GM18526 (cell line): Measurements from ENCODE around the gene NTSR1.

Source experiments
- POLR2A ChIP-seq: IDR thresholded peaks from 3 replicates; pipeline ENCODE4 v1.6.1; 2011; ENCODE audit not compliant: insufficient read length; ENCODE audit errors: extremely low read depth

Gene NTSR1

GRCh38 chr20:62721511-62722370, 13.1 kb downstream of the NTSR1 start:
- TF ChIP-seq POLR2A, result no peak

- TF ChIP-seq POLR2A, result no peak
Observed at GRCh38 chr20:62722627-62723026, 14.0 kb downstream of the NTSR1 start.

GRCh38 chr20:62723351-62723750, 14.7 kb downstream of the NTSR1 start:
- no peak for TF ChIP-seq POLR2A

GRCh38 chr20:62723768-62724450, 15.3 kb downstream of the NTSR1 start:
- TF ChIP-seq POLR2A, result no peak

- TF ChIP-seq POLR2A, result no peak
Observed at GRCh38 chr20:62724692-62725595, 16.3 kb downstream of the NTSR1 start.

GRCh38 chr20:62725596-62726268, 17.1 kb downstream of the NTSR1 start:
- no peak for TF ChIP-seq POLR2A

GRCh38 chr20:62726276-62726675, 17.6 kb downstream of the NTSR1 start:
- TF ChIP-seq POLR2A, result no peak

GRCh38 chr20:62726716-62727583, 18.3 kb downstream of the NTSR1 start:
- no peak for TF ChIP-seq POLR2A

GRCh38 chr20:62727584-62728027, 19.0 kb downstream of the NTSR1 start:
- TF ChIP-seq POLR2A, result no peak

- no peak for TF ChIP-seq POLR2A
Observed at GRCh38 chr20:62728028-62728780, 19.6 kb downstream of the NTSR1 start.

- no peak for TF ChIP-seq POLR2A
Observed at GRCh38 chr20:62728781-62729300, 20.2 kb downstream of the NTSR1 start.

- TF ChIP-seq POLR2A, result no peak
Observed at GRCh38 chr20:62730481-62730880, 21.8 kb downstream of the NTSR1 start.
